ENCODE results near the gene PPM1J. TPM values are rescaled to one million over a fixed set of nuclear protein-coding genes. Genes with fewer than 3 reads are reported as not detected.

The PPM1J gene
- total and polyA plus RNA-seq, 9 of the 15 experiments (the other 6 are each of a cell fraction or from before 2014, with no cell fraction given): 0.25 to 10.5 (median 4.2) TPM

GRCh38 chr1:112714313-112715263 lies 544 bp downstream of the PPM1J start (continued):
- TF ChIP-seq ZBTB40 (IDR thresholded peaks at IDR 0.05) (0 out of 2 replicates have a peak, but pooled peaks have one; percentile 48), ZBTB40 (CRISPR knock-in tag; IDR thresholded peaks at IDR 0.05) (no peak), ZNF436 (CRISPR knock-in tag; IDR thresholded peaks at IDR 0.05) (no peak), ZNF12 (CRISPR knock-in tag; IDR thresholded peaks at IDR 0.05) (no peak), TCFL5 (CRISPR knock-in tag; conservative IDR thresholded peaks at IDR 0.05) (no peak), SMARCB1 (IDR thresholded peaks at IDR 0.05; ENCODE audit: insufficient read length, low read depth) (no peak), RB1 (IDR thresholded peaks at IDR 0.05; ENCODE audit: low read depth) (peak; percentile 58; the same call in 1 of the 2 replicates), BRD9 (IDR thresholded peaks at IDR 0.05; ENCODE audit: low read depth, partially characterized antibody) (no peak), RBM22 (IDR thresholded peaks at IDR 0.05; ENCODE audit: low read depth, low read length, poor library complexity, severe bottlenecking) (no peak), NR2F6 (CRISPR knock-in tag; IDR thresholded peaks at IDR 0.05) (no peak), SMAD1 (IDR thresholded peaks at IDR 0.05; ENCODE audit: low read depth, low read length, partially characterized antibody) (peak; percentile 7), U2AF1 (optimal IDR thresholded peaks at IDR 0.05; ENCODE audit: low read depth, low read length) (peak; percentile 52), CBX1 (IDR thresholded peaks at IDR 0.05; ENCODE audit: low read depth) (no peak), NFRKB (IDR thresholded peaks at IDR 0.05; ENCODE audit: low read depth) (no peak), ZNF41 (CRISPR knock-in tag; conservative IDR thresholded peaks at IDR 0.05) (no peak), E2F3 (CRISPR knock-in tag; IDR thresholded peaks at IDR 0.05) (no peak), ZKSCAN3 (CRISPR knock-in tag; IDR thresholded peaks at IDR 0.05) (no peak), HDAC3 (IDR thresholded peaks at IDR 0.05; ENCODE audit: borderline replicate concordance, partially characterized antibody) (no peak), ARHGAP35 (IDR thresholded peaks at IDR 0.05; ENCODE audit: partially characterized antibody) (no peak)
- TF ChIP-seq, protein P1, sequence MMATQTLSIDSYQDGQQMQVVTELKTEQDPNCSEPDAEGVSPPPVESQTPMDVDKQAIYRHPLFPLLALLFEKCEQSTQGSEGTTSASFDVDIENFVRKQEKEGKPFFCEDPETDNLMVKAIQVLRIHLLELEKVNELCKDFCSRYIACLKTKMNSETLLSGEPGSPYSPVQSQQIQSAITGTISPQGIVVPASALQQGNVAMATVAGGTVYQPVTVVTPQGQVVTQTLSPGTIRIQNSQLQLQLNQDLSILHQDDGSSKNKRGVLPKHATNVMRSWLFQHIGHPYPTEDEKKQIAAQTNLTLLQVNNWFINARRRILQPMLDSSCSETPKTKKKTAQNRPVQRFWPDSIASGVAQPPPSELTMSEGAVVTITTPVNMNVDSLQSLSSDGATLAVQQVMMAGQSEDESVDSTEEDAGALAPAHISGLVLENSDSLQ (IDR thresholded peaks at IDR 0.05): no peak
